Ascending aorta (tissue), 2 donors: ENCODE measurements around the gene KIAA0930. TPM values are rescaled to one million over a fixed set of nuclear protein-coding genes. Genes with fewer than 3 reads are reported as not detected.

Experiments used
- DNase-seq, 2 donors: peaks; one replicate each; pipeline ENCODE4 v3.0.0-alpha.2; 2019; ENCODE audit warnings: low spot score in 2 of 2
- H3K27ac ChIP-seq, 2 donors: fragments of 200-600 bp; sonication (generic); one replicate each; pipeline ENCODE4 v1.5.1; 2016 to 2017; ENCODE audit warnings: mild to moderate bottlenecking in 1 of 2
- H3K27me3 ChIP-seq: fragments of 200-600 bp; sonication (generic); one replicate; pipeline ENCODE4 v1.5.1; 2017
- H3K36me3 ChIP-seq, 2 donors: fragments of 200-600 bp; sonication (generic); one replicate each; pipeline ENCODE4 v1.5.1; 2016
- H3K4me1 ChIP-seq, 2 donors: fragments of 200-600 bp; sonication (generic); one replicate each; pipeline ENCODE4 v1.5.1; 2016 to 2017; ENCODE audit warnings: mild to moderate bottlenecking in 1 of 2
- H3K4me3 ChIP-seq, 2 donors: fragments of 200-600 bp; sonication (generic); one replicate each; pipeline ENCODE4 v1.5.1; 2016 to 2017; ENCODE audit warnings: mild to moderate bottlenecking in 1 of 2
- H3K9me3 ChIP-seq, 2 donors: fragments of 200-600 bp; sonication (generic); one replicate each; pipeline ENCODE4 v1.5.1; 2016
- CTCF ChIP-seq, 3 experiments: fragments of 200-600 bp in 2 of 3; fragments of 450-650 bp in 1 of 3; sonication (generic) in 2 of 3; IDR thresholded peaks; one replicate each; pipeline ENCODE4 v1.5.1; 2016 to 2019; ENCODE audit warnings: antibody characterized with exemption in 3 of 3, mild to moderate bottlenecking in 1 of 3, moderate library complexity in 1 of 3
- intact Hi-C: fragments of 100-400 bp; cut with DNase I; formaldehyde crosslinking; loops from one replicate; pipeline ENCODE4 v1.15.1; 2023
- total RNA-seq: library from RNA; depleted of rRNA; stranded (reverse); fragments of >200 nt; gene quantifications from one replicate; pipeline ENCODE4 v1.1.0, GENCODE V29; 2016

Gene KIAA0930
- total RNA-seq, 1 donor from 2014 or later, result 60.0 TPM

GRCh38 chr22:45202333-45203149 lies 38.2 kb downstream of the KIAA0930 start:
- peak in 1 of 2 donors; percentile 60 for DNase-seq
- Histone ChIP-seq H3K4me1 (no peaks in the 10 kb centered on the region), H3K36me3 (peaks cover 43 to 76% of the 10 kb centered on the region in 2 donors), H3K9me3 (no peaks in the 10 kb centered on the region), H3K4me3 (no peak overlapping the region), H3K27me3 (no peaks in the 10 kb centered on the region), H3K27ac (peak overlapping the region in 1 of 2 donors; percentile 56)
- intact Hi-C loops, result no loop called here
- TF ChIP-seq CTCF (IDR thresholded peaks at IDR 0.05), result no peak

DNA sequence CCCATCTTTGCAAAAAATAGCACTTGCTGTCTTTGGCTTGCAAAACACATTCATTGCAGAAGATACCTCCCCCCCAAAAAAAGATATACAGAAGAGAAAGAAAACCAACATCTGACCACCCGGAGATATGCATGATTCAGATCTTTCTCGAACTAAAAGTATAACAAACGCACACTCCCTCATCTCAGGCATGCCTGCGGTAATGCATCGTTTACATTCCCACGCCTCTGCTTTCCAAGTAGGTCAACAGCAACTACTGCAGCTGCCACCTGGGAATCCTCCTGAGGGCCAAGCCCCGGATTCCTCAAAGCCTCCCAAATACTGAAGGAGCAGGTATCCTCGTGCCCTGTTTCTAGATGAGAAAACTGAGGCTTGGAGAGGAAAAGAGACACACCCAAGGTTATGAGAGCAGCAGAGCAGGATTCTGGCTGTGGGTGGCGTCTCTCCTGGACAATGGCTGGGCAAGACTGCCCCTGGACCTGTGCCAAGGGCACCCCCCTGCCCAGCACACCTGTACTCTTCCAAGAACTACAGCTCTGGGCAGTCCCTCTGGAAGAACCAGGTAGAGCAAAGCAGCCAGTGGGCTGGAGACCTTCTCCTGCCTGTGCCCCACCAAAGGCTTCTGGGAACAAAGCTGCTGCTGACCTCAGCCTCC lies 38.9 kb downstream of the KIAA0930 start:
- Histone ChIP-seq H3K4me3 (no peak overlapping the region), H3K27ac (peak overlapping the region in 1 of 2 donors; percentile 56), H3K4me1 (no peaks in the 10 kb centered on the region), H3K27me3 (no peaks in the 10 kb centered on the region), H3K9me3 (no peaks in the 10 kb centered on the region), H3K36me3 (peaks cover 50 to 83% of the 10 kb centered on the region in 2 donors)
- no peak for TF ChIP-seq CTCF (IDR thresholded peaks at IDR 0.05)
- DNase-seq, result no peak
- intact Hi-C loops, result no loop called here

DNA sequence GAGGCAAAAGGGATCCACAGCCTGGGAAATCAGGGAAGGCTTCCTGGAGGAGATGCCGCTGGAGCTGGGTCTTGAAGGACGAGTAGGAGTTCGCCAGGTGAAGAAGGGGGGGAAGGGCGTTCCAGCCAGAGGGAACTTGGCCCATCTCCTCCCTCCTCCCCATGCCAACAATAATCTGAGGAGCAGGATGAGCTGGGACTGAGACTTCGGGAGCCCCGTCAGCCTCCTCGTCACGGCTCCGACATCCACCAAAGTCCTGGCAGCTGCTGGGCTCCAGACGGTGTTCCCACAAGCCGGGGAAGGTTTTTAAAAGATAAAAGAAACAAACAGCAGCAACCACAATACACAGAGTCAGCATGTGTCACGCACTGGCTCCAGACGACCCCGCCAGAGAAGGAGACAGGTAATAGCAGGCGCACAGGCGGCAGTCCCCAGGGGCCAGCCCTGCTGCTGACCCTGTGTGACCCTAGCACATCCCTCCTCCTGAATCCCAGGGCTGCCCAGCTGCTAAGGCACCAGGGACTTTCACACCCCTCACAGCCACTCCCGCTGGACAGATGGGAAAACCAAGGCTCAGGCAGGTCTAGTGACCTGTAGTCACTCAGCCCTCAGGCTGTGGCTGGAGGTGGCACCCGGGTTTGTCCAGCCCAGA lies 39.7 kb downstream of the KIAA0930 start:
- Histone ChIP-seq H3K4me3 (no peak overlapping the region), H3K36me3 (peaks cover 59 to 91% of the 10 kb centered on the region in 2 donors), H3K27ac (no peak overlapping the region), H3K27me3 (no peaks in the 10 kb centered on the region), H3K9me3 (no peaks in the 10 kb centered on the region), H3K4me1 (no peaks in the 10 kb centered on the region)
- no peak for DNase-seq
- TF ChIP-seq CTCF (IDR thresholded peaks at IDR 0.05), result no peak
- intact Hi-C loops, result no loop called here

DNA sequence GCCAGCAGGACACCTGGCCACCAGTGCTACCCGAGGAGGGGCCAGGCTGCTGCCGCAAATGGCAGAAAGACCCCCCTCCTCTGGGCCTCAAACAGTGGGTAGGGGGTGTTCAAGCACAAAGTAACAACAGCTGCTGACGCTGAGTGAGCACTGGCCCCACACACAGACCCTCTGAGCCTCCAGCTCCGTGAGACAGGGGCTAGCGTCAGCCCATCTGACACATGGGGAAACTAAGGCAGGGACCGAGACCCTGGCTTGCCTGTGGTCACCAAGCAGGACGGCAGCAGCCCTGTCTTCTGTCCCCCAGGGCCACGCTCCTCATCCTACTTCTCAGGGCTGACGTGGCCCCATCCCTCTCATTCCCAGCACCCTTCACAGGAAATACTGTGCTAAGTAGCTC lies 40.5 kb downstream of the KIAA0930 start:
- intact Hi-C loops, result no loop called here
- Histone ChIP-seq H3K4me1 (no peaks in the 10 kb centered on the region), H3K4me3 (no peak overlapping the region), H3K27ac (no peak overlapping the region), H3K9me3 (no peaks in the 10 kb centered on the region), H3K36me3 (peaks cover 63 to 92% of the 10 kb centered on the region in 2 donors), H3K27me3 (no peaks in the 10 kb centered on the region)
- no peak for TF ChIP-seq CTCF (IDR thresholded peaks at IDR 0.05)
- DNase-seq, result no peak

GRCh38 chr22:45199723-45200122 lies 41.0 kb downstream of the KIAA0930 start:
- no peak for DNase-seq
- H3K27me3 ChIP-seq, result no peaks in the 10 kb centered on the region
- TF ChIP-seq CTCF (IDR thresholded peaks at IDR 0.05), result no peak
- no peaks in the 10 kb centered on the region for H3K4me1 ChIP-seq
- H3K4me3 ChIP-seq, result no peak overlapping the region
- H3K27ac ChIP-seq, result no peak overlapping the region
- H3K9me3 ChIP-seq, result no peaks in the 10 kb centered on the region
- peaks cover 64 to 92% of the 10 kb centered on the region in 2 donors for H3K36me3 ChIP-seq
- intact Hi-C loops, result no loop called here
